ENCODE measurements around the gene C15orf39. TPM values are rescaled to one million over a fixed set of nuclear protein-coding genes. Genes with fewer than 3 reads are reported as not detected.
A peak's percentile ranks its signal among the peaks of the same experiment; 100 is the strongest.

C15orf39 gene
- polyA plus RNA-seq (2012; ENCODE audit: missing spikeins): 16.9 TPM

DNA sequence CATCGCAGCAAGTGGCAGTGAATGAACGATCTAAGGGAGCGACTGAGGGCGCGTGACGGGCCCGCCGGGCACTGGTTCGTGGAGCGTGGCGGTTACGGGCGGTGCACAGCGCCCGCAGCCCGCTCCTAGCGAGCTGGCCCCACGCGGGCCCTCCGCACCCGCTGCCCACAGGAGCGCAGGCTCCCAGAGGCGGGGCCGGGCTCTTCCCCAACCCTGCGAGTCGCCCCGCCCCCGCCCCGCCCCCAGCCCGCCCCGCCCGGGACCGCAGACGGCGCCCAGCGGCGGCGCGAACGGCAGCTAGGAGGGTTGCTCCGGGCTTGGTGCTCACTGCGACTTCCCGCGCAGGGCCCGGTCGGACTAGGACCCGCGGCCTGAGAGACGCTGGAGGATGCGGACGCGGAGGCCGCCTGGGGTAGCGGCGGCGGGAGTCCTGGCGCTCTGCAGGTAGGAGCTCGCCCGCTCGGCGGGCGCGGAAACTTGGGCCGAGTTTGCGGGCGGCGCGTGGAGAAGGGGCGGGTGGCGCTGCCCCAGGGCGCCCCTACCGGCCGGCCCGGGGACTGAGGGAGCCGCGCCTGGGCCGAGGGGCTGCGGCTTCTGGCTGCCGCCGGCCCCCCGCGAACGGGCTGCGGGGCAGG lies at the start of gene C15orf39:
Gene C15orf39 (plus strand): TSS at position 267 of the 635 bp plus-strand sequence. CDS start 4,167 bp downstream, outside the sequence.
- FAIRE-seq: no peak
- peak; percentile 78 for DNase-seq (ENCODE audit: insufficient read length)
- peak; percentile 92 for TF ChIP-seq POLR2A (IDR thresholded peaks at IDR 0.05; ENCODE audit: low read depth, low read length)
- peak; percentile 94 for TF ChIP-seq TAF1 (IDR thresholded peaks at IDR 0.05; ENCODE audit: borderline replicate concordance, low read depth, low read length)
- TF ChIP-seq POLR2AphosphoS5 (IDR thresholded peaks at IDR 0.05; ENCODE audit: low read depth, low read length): peak; percentile 90

DNA sequence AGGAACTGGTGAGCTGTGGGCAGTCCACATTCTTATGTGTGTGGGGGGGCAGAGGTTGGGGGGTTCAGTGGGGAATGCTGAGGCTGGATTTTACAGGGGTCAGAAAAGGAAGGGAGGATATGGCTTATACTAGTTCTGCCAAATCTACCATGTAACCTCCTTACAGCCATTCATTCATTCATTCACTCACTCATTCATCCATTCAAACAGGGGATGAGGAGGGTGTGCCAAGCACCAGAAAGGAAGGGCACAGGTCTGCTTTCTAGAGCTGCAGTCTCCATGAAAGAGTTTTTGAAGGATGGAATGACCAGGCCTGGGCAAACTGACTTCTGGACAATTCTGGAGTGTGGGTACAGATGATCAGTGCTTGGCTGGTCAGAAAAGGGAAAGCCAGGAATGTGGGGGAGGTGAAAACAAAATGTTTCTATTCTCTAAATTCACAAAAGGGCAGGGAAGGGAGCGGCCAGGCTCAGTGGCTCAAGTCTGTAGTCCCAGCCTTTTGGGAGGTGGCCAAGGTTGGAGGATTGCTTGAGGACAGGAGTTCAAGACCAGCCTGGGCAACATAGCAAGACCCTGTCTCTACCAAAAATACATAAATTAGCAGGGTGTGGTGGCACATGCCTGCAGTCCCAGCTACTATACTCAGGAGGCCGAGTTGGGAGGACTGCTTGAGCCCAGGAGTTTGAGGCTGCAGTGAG lies 49.2 kb upstream of the C15orf39 start:
- TF ChIP-seq TAF1 (IDR thresholded peaks at IDR 0.05; ENCODE audit: borderline replicate concordance, low read depth, low read length) (no peak), POLR2A (IDR thresholded peaks at IDR 0.05; ENCODE audit: low read depth, low read length) (no peak)
- DNase-seq (ENCODE audit: insufficient read length): no peak
- no peak for FAIRE-seq

DNA sequence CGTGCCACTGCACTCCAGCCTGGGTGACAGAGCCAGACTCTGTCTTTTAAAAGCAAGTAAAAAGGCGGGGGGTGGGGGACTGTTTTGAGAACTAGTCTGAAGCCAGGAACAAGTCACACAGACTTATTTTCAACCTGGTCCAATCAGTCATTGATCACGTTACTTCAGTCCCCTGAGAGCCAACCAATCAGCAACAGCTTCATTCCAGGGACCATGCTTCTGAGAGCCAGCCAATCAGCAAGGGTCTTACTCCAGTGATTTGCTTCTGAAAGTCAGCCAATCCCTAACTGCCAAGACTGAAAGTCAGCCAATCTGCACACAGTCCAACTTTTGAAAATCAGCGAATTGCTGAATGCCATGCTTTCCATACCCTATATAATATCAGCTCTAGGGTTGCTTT lies 48.6 kb upstream of the C15orf39 start:
- FAIRE-seq: no peak
- TF ChIP-seq POLR2A (IDR thresholded peaks at IDR 0.05; ENCODE audit: low read depth, low read length): no peak
- TF ChIP-seq POLR2AphosphoS5 (IDR thresholded peaks at IDR 0.05; ENCODE audit: low read depth, low read length): no peak
- no peak for TF ChIP-seq TAF1 (IDR thresholded peaks at IDR 0.05; ENCODE audit: borderline replicate concordance, low read depth, low read length)

DNA sequence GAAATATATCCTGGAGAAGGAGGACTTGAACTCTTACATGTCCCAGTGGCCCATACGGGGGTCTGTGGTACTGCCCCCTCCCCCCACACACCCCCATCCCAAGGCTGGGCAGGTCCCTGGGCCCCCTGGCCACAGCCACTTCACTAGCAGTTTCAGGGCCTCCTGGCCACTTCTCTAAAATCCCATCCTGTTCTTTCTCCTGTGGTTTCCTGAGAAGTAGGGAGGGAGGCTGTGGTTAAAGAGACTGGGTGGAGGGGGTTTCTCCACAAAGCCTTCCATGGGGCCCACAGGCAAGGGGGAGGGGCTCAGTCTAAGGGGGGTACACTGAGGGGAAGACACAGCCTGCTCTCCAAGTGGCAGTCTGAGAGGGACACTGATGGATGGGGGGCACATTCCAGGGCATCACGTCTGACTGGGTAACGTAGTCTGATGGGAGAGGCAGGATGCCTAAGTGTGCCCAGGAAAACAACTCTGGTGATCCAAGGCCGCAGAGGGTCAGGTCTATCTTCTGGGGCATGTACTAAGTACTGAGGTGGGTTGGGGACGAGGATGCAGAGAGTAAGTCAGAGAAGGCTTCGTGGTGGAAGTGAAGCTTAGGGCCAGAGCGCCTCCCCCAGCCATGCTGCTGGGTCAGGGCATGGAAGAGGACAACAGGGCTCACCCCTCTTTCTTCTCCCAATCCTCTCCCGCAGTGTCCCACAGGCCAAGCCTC lies 48.0 kb upstream of the C15orf39 start:
- TF ChIP-seq TAF1 (IDR thresholded peaks at IDR 0.05; ENCODE audit: borderline replicate concordance, low read depth, low read length) (no peak), POLR2A (IDR thresholded peaks at IDR 0.05; ENCODE audit: low read depth, low read length) (no peak), POLR2AphosphoS5 (IDR thresholded peaks at IDR 0.05; ENCODE audit: low read depth, low read length) (no peak)
- FAIRE-seq (peak; percentile 70), DNase-seq (ENCODE audit: insufficient read length) (no peak)

More for the DNA sequence above, 48.6 kb upstream of the C15orf39 start:
- no peak for DNase-seq (ENCODE audit: insufficient read length)

DNA sequence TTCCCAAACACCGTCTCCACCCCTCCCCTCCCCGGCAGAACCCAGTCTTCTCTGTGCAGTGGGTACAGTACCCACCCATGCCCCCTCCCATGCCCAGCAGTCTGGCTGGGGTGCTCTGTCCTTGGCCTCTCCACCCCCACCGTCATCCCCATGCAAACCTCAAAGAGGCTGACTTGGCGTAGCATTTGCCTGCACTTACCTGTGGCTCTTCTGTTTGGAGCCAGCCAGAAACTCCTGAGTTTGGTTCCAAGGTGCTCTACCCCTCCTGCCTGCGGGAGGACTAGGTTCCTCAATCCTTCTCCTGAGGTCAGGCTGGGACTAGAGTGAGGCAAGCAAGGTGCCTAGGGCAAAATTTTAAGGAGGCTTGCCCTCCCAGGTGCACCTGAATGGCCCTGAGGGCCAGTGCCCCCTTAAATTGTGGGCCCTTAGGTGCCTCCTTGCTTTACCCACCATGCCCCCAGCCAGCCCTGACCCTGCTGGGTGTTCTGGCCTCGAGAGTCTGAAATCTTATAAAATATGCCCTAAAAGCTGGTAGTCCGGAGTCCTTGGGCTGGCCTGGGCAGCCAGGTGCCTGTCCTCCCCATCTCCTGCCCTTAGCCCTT lies 47.1 kb upstream of the C15orf39 start:
- TF ChIP-seq POLR2A (IDR thresholded peaks at IDR 0.05; ENCODE audit: low read depth, low read length): no peak
- no peak for TF ChIP-seq TAF1 (IDR thresholded peaks at IDR 0.05; ENCODE audit: borderline replicate concordance, low read depth, low read length)
- TF ChIP-seq POLR2AphosphoS5 (IDR thresholded peaks at IDR 0.05; ENCODE audit: low read depth, low read length): no peak
- DNase-seq (ENCODE audit: insufficient read length) (no peak), FAIRE-seq (no peak)

DNA sequence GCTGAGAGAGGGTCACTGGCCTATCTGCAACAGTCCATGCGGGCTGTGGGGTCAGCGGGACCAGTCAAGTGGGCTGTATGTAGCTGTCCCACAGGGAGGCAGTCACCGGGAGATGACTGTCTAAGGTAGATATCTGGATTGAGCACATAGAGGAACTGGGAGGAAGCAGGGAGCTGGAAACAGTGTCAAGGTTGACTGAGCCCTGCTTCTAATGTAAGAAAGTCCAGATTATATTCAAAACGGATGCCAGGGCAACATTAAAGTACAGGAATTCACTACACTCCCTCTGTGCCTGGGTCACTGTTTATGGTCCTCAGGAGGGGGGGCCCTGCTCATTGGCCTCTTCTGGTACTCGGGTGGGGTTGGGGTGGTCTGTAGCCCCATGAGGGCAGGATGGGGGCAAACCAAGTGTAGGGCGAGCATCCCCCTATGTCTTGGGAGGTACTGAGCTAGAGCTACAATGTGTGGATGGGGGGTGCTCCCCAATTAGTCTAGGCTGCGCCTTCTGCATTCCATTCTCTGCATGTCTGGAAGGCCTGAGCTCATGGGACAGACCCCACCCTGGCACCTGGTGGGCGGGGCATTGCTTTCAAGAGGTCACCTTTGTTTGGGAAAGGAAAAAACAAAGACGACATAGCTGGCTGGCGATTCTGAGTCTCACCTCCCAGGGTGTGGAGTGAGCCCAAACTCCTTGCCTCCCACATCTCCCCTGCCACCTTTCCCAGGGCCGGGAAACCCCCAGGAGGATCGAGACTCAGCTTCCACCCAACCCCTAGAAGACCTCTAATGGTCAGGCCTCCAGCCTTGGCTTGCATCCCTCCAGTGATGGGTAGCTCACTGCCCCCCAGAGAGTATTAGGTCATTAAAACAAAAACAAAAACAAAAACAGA lies 45.1 kb upstream of the C15orf39 start:
- no peak for DNase-seq (ENCODE audit: insufficient read length)
- FAIRE-seq: no peak
- TF ChIP-seq TAF1 (IDR thresholded peaks at IDR 0.05; ENCODE audit: borderline replicate concordance, low read depth, low read length) (no peak), POLR2AphosphoS5 (IDR thresholded peaks at IDR 0.05; ENCODE audit: low read depth, low read length) (no peak), POLR2A (IDR thresholded peaks at IDR 0.05; ENCODE audit: low read depth, low read length) (no peak)

DNA sequence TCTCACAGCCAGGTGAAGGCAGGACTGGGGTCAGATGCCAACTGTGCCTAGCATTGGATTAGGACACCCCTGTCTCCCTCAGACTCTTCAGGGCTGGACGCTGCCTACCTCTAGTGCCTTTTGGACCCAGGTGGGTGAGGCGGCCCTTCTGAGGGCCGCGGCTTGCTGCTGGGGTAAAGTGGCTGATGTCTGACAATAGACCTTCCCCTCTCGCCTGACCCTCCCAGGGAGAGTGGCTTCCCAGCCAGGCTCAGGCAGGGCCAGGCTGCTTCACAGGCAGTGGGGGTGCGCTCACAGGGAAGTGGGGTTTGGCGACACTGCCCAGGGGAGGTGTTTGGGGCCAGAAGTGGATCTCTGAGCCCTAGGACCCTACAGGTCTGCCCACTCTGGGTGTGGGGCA lies 43.3 kb upstream of the C15orf39 start:
- FAIRE-seq: no peak
- TF ChIP-seq TAF1 (IDR thresholded peaks at IDR 0.05; ENCODE audit: borderline replicate concordance, low read depth, low read length) (no peak), POLR2AphosphoS5 (IDR thresholded peaks at IDR 0.05; ENCODE audit: low read depth, low read length) (no peak), POLR2A (IDR thresholded peaks at IDR 0.05; ENCODE audit: low read depth, low read length) (no peak)
- DNase-seq (ENCODE audit: insufficient read length): no peak

DNA sequence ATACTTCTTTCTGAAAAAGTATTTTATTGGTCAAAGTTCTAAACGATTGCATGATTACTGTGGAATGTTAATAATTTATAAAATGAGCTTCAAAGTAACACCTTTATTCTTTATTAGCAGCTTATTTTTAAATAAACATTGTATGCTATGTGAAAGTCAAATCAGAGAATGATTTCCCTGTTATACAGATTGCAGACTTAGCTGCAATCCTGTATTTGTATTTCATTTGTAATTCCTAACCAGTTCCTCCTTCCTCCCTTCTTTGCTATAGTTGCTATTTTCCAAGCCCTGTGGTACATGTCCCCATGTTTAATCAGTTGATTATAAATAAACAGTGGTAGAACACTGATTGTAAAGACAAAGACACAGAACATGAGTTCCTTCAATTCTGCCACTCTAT lies 42.4 kb upstream of the C15orf39 start:
- TF ChIP-seq TAF1 (IDR thresholded peaks at IDR 0.05; ENCODE audit: borderline replicate concordance, low read depth, low read length): no peak
- no peak for TF ChIP-seq POLR2A (IDR thresholded peaks at IDR 0.05; ENCODE audit: low read depth, low read length)
- no peak for TF ChIP-seq POLR2AphosphoS5 (IDR thresholded peaks at IDR 0.05; ENCODE audit: low read depth, low read length)
- no peak for FAIRE-seq

DNA sequence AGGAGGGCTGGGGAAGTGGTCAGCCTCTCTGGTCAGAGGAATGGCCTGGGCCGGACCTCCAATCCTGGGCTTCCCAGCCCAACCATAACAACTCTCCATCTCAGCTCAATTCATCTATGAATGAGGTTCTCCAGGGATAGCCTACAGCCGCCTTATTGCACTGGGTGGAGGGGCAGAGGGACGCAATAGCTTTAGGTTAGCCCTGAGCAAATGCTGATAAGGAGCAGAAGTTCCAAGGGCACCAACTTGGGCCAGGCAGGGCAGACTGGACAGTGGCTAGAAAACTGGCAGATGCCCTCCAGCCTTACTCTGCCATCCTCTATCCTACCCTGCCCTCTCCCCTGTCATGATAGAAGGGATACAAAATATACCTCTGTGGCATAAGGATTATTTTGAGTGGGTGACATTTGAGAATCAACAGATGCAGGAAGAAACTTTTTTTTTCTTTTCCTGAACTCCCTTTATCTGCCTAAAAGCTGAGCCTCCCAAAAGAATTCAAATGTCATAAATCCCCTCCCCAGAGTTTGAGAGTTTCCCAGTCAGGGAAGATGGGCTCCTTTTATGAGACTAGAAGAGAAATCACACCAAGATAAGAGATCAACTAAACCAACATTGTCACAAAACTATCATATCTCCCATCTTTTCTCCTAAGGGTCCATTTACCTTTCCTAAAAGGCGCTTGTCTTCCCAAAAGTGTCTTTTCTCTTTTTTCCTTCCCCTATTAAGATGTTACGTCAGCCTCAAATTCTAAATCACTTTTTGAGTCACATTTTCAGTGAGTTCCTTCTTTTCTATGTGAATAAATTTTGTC lies 40.4 kb upstream of the C15orf39 start:
- no peak for FAIRE-seq

More for the DNA sequence above, 42.4 kb upstream of the C15orf39 start:
- no peak for DNase-seq (ENCODE audit: insufficient read length)

More for the DNA sequence above, 40.4 kb upstream of the C15orf39 start:
- no peak for TF ChIP-seq POLR2A (IDR thresholded peaks at IDR 0.05; ENCODE audit: low read depth, low read length)
- no peak for TF ChIP-seq TAF1 (IDR thresholded peaks at IDR 0.05; ENCODE audit: borderline replicate concordance, low read depth, low read length)
- no peak for TF ChIP-seq POLR2AphosphoS5 (IDR thresholded peaks at IDR 0.05; ENCODE audit: low read depth, low read length)
- no peak for DNase-seq (ENCODE audit: insufficient read length)
